GM23248 (cell line): Measurements from ENCODE around the gene CACNB2. TPM values are rescaled to one million over a fixed set of nuclear protein-coding genes. Genes with fewer than 3 reads are reported as not detected.

Experiments used
- DNase-seq: peaks from one replicate; pipeline ENCODE4 v3.0.0-alpha.2; 2015
- H2AFZ ChIP-seq: fragments of 200-600 bp; sonication (generic); 2 replicates; pipeline ENCODE4 v1.6.1; 2016; ENCODE audit warnings: antibody characterized with exemption
- H3F3A ChIP-seq: fragments of 200-600 bp; sonication (generic); 2 replicates; pipeline ENCODE4 v1.6.1; 2016; ENCODE audit warnings: mild to moderate bottlenecking, antibody characterized with exemption, mixed run types; ENCODE audit not compliant: insufficient read depth
- H3K27ac ChIP-seq: fragments of 200-600 bp; sonication (generic); 2 replicates; pipeline ENCODE4 v1.5.1; 2016; ENCODE audit warnings: mild to moderate bottlenecking
- H3K27me3 ChIP-seq: fragments of 200-600 bp; sonication (generic); replicated peaks from 2 replicates; pipeline ENCODE4 v1.6.1; 2016; ENCODE audit warnings: mild to moderate bottlenecking; ENCODE audit not compliant: insufficient read depth
- H3K36me3 ChIP-seq: fragments of 200-600 bp; sonication (generic); 2 replicates; pipeline ENCODE4 v1.6.1; 2016; ENCODE audit warnings: low read depth, mild to moderate bottlenecking
- H3K4me1 ChIP-seq: fragments of 200-600 bp; sonication (generic); 2 replicates; pipeline ENCODE4 v1.6.1; 2016; ENCODE audit warnings: mild to moderate bottlenecking; ENCODE audit not compliant: insufficient read depth
- H3K4me2 ChIP-seq: fragments of 200-600 bp; sonication (generic); one replicate; pipeline ENCODE4 v1.6.1; 2016; ENCODE audit warnings: mild to moderate bottlenecking; ENCODE audit not compliant: unreplicated experiment
- H3K4me3 ChIP-seq: fragments of 200-600 bp; sonication (generic); 2 replicates; pipeline ENCODE4 v1.5.1; 2016; ENCODE audit warnings: mild to moderate bottlenecking
- H3K79me2 ChIP-seq: fragments of 200-600 bp; sonication (generic); 2 replicates; pipeline ENCODE4 v1.6.1; 2016; ENCODE audit warnings: mild to moderate bottlenecking; ENCODE audit not compliant: insufficient read depth
- H3K9ac ChIP-seq: fragments of 200-600 bp; sonication (generic); 2 replicates; pipeline ENCODE4 v1.6.1; 2016; ENCODE audit warnings: mild to moderate bottlenecking
- H3K9me2 ChIP-seq: fragments of 200-600 bp; sonication (generic); 2 replicates; pipeline ENCODE4 v1.6.1; 2016; ENCODE audit warnings: mixed run types, mild to moderate bottlenecking, moderate library complexity; ENCODE audit not compliant: insufficient read depth
- H3K9me3 ChIP-seq: fragments of 200-600 bp; sonication (generic); one replicate; pipeline ENCODE4 v1.6.1; 2017; ENCODE audit warnings: low read depth
- H4K20me1 ChIP-seq: fragments of 200-600 bp; sonication (generic); 2 replicates; pipeline ENCODE4 v1.6.0; 2016; ENCODE audit not compliant: insufficient read depth
- EZH2 ChIP-seq: fragments of 200-600 bp; sonication (generic); IDR thresholded peaks from 2 replicates; pipeline ENCODE4 v1.6.1; 2018; ENCODE audit warnings: antibody characterized with exemption, mild to moderate bottlenecking; ENCODE audit not compliant: insufficient read depth, poor library complexity, severe bottlenecking
- EZH2phosphoT487 ChIP-seq: fragments of 200-600 bp; sonication (generic); IDR thresholded peaks from 2 replicates; pipeline ENCODE4 v1.6.1; 2018; ENCODE audit warnings: antibody characterized with exemption, moderate library complexity, mild to moderate bottlenecking, low read depth; ENCODE audit not compliant: insufficient read depth
- WGBS, 2 experiments: methylation state at CpG; one replicate each; pipeline ENCODE4 v1.1.6; 2015 to 2017; ENCODE audit warnings: low lambda C conversion rate in 2 of 2, low coverage in 1 of 2; ENCODE audit errors: missing lambda C conversion rate in 2 of 2; 5-methylcytosine and 5-hydroxymethylcytosine counted together
- in situ Hi-C: fragments of 300-500 bp; cut with MboI; formaldehyde crosslinking; loops from 2 replicates; pipeline ENCODE4 v1.15.0; 2020
- polyA plus RNA-seq: library from polyadenylated mRNA; unstranded; fragments of >200 nt; fragmentation: Nextera tagmentation; extraction: Ambion mirVana; gene quantifications from 2 replicates; pipeline ENCODE4 v1.2.1, GENCODE V29; 2016
- total RNA-seq: library from RNA; depleted of rRNA; stranded (reverse); fragments of >200 nt; shearing (Covaris generic); gene quantifications from 2 replicates; pipeline ENCODE4 v1.2.3, GENCODE V29; 2014

CACNB2 gene
- total and polyA plus RNA-seq, 2 experiments from 2014 or later, result 0.31 to 0.32 TPM

DNA sequence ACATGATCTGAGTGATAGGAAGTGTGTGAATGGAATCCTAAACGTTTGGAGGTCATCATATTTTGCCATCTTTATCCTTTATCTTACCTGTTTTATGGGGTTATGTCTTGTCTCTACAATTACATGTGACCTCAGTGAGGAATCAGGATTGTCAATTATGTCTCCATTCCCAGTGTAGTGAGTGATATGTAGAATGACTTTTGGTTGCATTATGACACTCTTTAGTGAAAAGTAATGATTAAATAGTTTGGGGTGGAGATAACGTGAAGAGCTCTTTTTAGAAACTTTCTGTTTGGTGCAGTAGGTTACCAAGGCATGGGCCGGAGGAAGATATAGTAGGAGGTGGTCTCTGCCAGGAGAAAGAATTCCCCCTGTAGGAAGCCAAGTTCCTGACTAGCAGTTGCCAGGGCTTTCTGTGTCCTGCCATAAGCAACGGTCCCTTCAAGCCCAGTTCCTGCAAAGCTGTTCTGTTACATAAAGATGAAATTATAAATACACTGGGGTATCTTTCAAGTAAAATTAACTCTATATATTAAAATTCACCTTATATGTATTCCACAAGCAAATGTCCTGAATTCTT, 282.9 kb downstream of the CACNB2 start:
- Histone ChIP-seq H3F3A (no peaks in the 10 kb centered on the region), H3K27ac (no peak overlapping the region), H3K4me1 (no peaks in the 10 kb centered on the region), H3K9ac (no peak overlapping the region), H2AFZ (no peak overlapping the region), H3K4me2 (no peak overlapping the region), H3K4me3 (no peak overlapping the region), H3K79me2 (no peaks in the 10 kb centered on the region), H3K9me2 (no peaks in the 10 kb centered on the region), H3K9me3 (no peaks in the 10 kb centered on the region), H4K20me1 (no peaks in the 10 kb centered on the region), H3K36me3 (no peaks in the 10 kb centered on the region), H3K27me3 (no peaks in the 10 kb centered on the region)
- TF ChIP-seq EZH2phosphoT487 (no peak), EZH2 (no peak)
- in situ Hi-C loops, result no loop called here
- 40 to 56% methylated on average over 4 of the region's 4 CpGs for WGBS, 2 experiments
- no peak for DNase-seq

DNA sequence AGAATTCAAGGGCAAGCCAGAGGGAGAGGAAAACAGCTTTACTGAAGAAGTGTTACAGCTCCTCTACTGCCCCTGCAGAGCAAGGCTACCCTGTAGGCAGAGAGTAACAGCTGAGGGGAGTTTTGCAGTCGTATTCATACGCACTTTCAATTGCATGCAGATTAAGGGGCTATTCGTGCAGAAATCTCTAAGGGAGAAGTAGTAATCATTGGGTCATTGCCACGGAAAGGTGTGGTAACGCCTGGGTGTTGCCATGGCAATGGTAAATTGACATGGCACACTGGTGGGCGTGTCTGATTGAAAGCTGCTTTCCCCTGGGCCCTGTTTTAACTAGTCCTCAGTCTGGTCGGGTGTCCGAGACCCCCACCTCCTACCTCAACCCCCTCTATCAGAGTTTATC, 284.0 kb downstream of the CACNB2 start:
- no peaks in the 10 kb centered on the region for H3K79me2 ChIP-seq
- 26 to 30% methylated on average over 8 of the region's 8 CpGs for WGBS, 2 experiments
- no peaks in the 10 kb centered on the region for H3F3A ChIP-seq
- H3K4me2 ChIP-seq, result no peak overlapping the region
- H3K9me2 ChIP-seq, result no peaks in the 10 kb centered on the region
- no peak for DNase-seq
- H3K27ac ChIP-seq, result no peak overlapping the region
- H3K9ac ChIP-seq, result no peak overlapping the region
- in situ Hi-C loops, result no loop called here
- no peaks in the 10 kb centered on the region for H3K36me3 ChIP-seq
- TF ChIP-seq EZH2 (no peak), EZH2phosphoT487 (no peak)
- no peaks in the 10 kb centered on the region for H3K4me1 ChIP-seq
- no peaks in the 10 kb centered on the region for H3K9me3 ChIP-seq
- no peaks in the 10 kb centered on the region for H4K20me1 ChIP-seq
- H3K27me3 ChIP-seq, result no peaks in the 10 kb centered on the region
- no peak overlapping the region for H3K4me3 ChIP-seq
- no peak overlapping the region for H2AFZ ChIP-seq

DNA sequence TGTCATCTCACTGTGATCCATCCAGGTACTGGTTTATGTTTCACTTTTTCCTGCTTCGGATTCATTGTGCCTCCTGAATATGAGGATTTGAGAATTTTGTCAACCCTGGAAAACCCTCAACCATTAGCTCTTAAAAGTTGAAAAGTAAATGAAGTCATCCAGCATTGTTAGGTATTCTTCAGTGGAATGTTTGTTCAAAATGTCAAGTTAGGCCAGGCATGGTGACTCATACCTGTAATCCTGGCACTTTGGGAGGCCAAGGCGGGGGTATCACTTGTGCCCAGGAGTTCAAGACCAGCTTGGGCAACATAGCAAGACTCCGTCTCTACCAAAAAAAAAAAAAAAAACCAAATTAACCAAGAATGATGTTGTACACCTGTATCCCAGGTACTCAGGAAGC, 289.1 kb downstream of the CACNB2 start:
- Histone ChIP-seq H4K20me1 (no peaks in the 10 kb centered on the region), H3F3A (no peaks in the 10 kb centered on the region), H3K9me3 (no peaks in the 10 kb centered on the region), H3K36me3 (no peaks in the 10 kb centered on the region), H3K27ac (no peak overlapping the region), H3K27me3 (no peaks in the 10 kb centered on the region), H3K4me1 (no peaks in the 10 kb centered on the region), H3K79me2 (no peaks in the 10 kb centered on the region), H3K4me2 (no peak overlapping the region), H2AFZ (no peak overlapping the region), H3K9me2 (no peaks in the 10 kb centered on the region), H3K4me3 (no peak overlapping the region), H3K9ac (no peak overlapping the region)
- TF ChIP-seq EZH2, result no peak
- TF ChIP-seq EZH2phosphoT487, result no peak
- no peak for DNase-seq
- in situ Hi-C loops, result no loop called here
- 80 to 84% methylated on average over 2 to 3 of the region's 3 CpGs for WGBS, 2 experiments

DNA sequence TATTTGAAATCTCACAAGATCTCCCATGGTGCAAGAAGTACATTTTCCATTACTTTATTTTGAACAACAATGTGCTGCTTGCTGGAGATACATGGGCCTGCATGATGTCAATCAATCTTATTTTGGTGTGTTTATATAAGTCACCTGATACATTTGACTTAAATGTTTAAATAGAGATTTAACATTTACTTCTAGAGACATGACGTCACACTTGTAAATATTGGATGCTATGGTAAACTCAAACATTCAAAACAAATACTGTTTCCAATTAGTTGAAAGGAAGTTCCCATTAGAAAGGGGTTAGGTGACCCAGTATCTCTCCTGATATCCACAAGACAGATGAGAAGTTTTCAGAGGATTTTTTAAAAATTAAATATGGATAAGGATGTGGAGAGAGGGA, 296.7 kb downstream of the CACNB2 start:
- Histone ChIP-seq H3K9me2 (no peaks in the 10 kb centered on the region), H3K79me2 (no peaks in the 10 kb centered on the region), H2AFZ (no peak overlapping the region), H3K4me3 (no peak overlapping the region), H3K9ac (no peak overlapping the region), H3K4me1 (no peaks in the 10 kb centered on the region), H3K27me3 (no peaks in the 10 kb centered on the region), H4K20me1 (no peaks in the 10 kb centered on the region), H3F3A (no peaks in the 10 kb centered on the region), H3K4me2 (no peak overlapping the region), H3K36me3 (no peaks in the 10 kb centered on the region), H3K9me3 (no peaks in the 10 kb centered on the region), H3K27ac (no peak overlapping the region)
- 72 to 74% methylated on average over 1 of the region's 1 CpG for WGBS, 2 experiments
- in situ Hi-C loops, result no loop called here
- no peak for TF ChIP-seq EZH2phosphoT487
- no peak for TF ChIP-seq EZH2
- no peak for DNase-seq

DNA sequence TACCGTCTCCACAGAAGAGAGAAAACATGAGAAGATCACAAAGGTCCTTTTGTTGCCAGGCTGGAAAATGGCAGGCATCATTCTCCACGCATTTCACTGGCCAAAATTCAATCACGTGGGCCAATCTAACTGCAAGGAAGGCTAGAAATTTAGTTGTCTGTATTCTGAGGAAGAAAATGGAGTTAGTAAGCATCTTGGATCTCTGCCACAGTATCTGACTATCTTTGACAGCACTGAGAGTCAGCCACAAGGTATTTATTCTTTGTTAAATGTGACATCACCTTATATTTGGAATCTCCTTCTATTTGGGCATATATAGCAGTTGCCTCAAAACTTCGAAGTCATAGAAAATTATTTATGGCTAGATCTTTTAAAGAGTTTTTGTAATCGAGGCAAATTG, 297.3 kb downstream of the CACNB2 start:
- H3K4me3 ChIP-seq, result no peak overlapping the region
- in situ Hi-C loops, result no loop called here
- DNase-seq, result peak; percentile 29
- H3K9me3 ChIP-seq, result no peaks in the 10 kb centered on the region
- H3K4me2 ChIP-seq, result no peak overlapping the region
- 50 to 53% methylated on average over 5 of the region's 5 CpGs for WGBS, 2 experiments
- H2AFZ ChIP-seq, result no peak overlapping the region
- no peaks in the 10 kb centered on the region for H3K27me3 ChIP-seq
- H4K20me1 ChIP-seq, result no peaks in the 10 kb centered on the region
- no peaks in the 10 kb centered on the region for H3K36me3 ChIP-seq
- H3F3A ChIP-seq, result no peaks in the 10 kb centered on the region
- H3K4me1 ChIP-seq, result no peaks in the 10 kb centered on the region
- no peak overlapping the region for H3K27ac ChIP-seq
- H3K9me2 ChIP-seq, result no peaks in the 10 kb centered on the region
- H3K79me2 ChIP-seq, result no peaks in the 10 kb centered on the region
- TF ChIP-seq EZH2phosphoT487, result no peak
- TF ChIP-seq EZH2, result no peak
- H3K9ac ChIP-seq, result no peak overlapping the region
